GM21447 (cell line): ENCODE data around the gene MST1.

Experiments used
- ATAC-seq: cut with Tn5 transposase; IDR thresholded peaks from one replicate; pipeline ENCODE4 v1.9.1; 2021; ENCODE audit not compliant: unreplicated experiment

Gene MST1

DNA sequence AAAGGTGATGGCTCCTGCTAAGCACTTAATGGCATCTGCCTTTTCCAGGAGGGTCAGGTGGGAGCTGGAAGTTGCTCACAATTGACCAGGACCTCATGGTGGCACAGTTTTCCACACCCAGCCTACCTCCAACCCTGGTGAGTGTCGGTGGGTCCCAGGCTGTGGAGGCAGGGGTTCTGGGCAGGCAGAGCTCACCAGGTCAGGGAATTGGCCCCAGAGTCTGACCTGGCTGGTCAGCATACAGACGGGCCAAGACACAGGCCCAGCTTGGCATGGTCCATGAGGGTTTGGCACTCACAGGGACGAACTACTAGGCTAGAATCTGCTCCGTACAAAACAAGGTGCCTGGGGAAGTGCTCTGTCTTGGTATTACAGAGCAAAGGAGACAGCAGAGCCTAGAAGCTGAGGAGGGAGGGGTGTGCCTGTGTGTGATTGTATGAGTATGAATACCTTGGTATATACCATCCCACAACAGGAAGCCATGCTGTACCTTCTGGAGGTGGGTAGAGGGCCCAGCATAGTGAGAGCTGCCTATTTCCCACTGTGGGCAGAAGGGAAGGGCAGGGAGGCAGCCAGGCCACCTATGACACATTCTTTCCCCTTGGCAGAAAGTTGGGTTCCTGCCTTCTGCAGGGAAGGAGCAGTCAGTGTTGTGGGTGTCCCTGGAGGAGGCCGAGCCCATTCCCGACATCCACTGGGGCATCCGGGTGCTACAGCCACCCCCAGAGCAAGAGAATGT lies 8.6 kb downstream of the MST1 start:
- ATAC-seq = no peak

GRCh38 chr3:49675912-49676311 lies 13.4 kb downstream of the MST1 start:
- no peak for ATAC-seq

DNA sequence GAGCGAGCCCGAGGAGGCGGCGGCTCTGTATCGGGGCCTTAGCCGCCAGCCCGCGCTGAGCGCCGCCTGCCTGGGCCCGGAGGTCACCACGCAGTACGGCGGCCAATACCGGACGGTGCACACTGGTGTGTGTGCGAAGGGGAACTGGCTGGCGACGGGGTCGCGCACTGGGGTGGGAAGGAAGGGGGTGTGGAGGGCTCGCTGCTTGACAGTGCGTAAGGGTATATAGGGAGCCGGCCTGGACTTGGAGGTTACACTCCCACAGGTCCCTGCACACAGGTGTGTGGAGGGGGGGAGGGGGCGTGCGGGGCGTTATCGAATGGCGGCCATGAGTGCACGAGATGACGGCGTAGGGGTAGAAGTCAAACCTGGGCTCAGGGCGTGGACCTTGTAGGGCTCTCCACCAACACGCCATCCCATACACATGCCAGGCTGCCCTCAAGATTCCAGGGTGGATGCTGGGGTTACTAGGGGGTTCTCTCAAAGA lies 14.7 kb downstream of the MST1 start:
- peak; percentile 13 for ATAC-seq

DNA sequence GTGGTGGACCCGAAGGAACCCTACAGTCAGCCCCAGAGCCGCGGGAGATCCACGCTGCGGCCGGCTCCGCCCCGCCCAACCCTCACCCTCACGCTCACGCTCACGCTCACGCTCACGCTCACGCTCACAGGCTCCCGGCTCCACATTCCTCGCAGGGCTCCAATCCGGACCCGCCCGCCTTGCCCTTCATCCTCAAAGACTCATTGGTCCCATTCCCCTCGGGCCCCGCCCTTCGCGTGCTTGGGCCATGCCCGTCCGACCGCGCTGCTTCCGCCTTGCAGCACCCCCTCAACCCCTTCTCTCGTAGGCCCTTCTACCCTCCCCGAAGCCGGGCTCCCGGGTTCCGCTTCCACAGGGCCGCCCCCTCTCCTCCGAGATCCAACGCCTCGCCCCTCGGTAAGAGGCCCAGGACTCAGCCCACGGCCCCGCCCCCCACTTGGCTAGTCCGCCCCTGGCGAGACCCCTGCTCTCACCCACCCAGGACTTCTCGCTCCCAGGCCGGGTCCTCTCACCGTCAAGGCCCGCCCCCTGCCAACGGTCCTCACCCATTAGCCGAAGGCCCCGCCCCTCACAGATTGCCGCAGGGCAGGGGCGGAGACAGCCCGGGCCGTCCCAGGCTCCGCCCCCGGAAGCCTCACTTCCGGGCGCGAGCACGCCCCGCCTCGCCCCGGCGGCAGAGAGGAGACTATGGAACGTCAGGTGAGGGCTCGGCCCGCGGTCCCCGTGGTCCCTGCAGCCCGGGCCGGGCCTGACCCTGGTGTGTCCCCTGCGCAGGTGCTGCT lies 15.4 kb downstream of the MST1 start, which contains the start of gene APEH:
TSS of gene APEH (plus strand) at position 637 of the 782 bp plus-strand sequence. CDS start at position 688, 51 bp downstream.
- ATAC-seq = peak; percentile 82

DNA sequence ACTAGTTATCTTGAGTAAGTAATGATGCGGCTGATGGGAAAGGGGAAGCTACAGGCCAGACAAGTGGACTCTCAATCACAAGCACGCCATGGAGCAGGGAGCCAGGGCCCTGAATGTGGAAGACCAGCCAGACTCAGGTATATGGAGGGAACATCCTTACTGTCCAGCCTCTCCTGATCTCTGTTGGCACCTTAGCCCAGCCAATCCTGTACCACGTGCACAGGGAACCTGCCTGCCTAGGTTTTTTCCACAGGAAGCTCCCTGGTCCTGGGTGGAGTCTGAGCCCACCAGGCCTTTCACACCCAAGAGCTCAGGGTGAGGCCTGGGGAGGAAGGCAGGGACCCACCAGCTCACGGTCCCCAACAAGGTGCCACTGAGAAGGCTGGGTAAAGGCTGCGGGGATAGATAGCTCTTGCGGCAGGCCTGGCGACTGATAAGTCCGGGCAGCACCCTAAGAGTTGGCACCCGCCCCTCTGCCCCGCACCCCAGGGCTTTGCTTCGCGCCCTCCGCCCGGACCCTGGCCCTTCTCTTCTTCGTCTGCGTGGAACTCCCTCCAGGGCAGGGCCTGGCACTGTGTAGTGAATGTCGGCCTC lies 16.1 kb downstream of the MST1 start:
- no peak for ATAC-seq

- no peak for ATAC-seq
These were observed 17.7 kb downstream of the MST1 start for GRCh38 chr3:49671291-49672288.

DNA sequence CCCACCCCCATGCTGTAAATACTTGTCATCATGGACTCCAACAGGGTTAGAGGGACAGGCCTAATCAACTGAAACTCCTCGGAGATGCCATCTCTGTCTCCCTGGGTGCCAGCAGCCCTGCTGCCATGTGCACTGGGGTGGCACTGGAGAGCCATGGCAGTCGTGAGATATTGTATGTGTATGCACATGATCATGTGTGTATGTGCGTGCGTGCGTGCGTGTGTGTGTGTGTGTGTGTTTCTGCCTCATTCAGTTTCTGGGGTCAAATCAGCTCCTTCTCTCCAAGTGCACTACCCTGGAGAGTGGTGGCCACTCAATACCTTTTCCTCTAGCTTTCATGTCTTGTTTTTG lies 18.4 kb downstream of the MST1 start:
- ATAC-seq = no peak

DNA sequence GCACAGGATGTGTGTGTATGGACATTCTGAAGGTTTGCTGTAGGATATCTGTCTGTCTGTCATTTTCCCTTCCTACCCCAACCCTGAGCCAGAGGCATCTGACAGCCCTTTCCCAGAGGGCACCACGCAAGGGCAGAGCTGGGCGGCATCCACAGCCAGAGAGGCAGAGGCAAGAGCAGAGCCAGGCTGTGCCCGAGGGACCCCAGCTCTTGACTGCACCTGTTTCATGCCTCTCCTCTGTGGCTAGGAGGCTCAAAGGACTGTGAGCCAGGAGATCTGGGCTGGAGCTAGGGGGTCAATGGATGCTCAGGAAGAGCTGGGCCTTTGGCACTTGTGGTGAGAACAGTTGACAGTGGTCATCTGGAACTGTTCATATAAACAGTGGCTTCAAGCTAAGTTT lies 19.9 kb downstream of the MST1 start:
- ATAC-seq = no peak

- ATAC-seq = no peak
These were observed 20.4 kb downstream of the MST1 start for GRCh38 chr3:49668861-49669260.

DNA sequence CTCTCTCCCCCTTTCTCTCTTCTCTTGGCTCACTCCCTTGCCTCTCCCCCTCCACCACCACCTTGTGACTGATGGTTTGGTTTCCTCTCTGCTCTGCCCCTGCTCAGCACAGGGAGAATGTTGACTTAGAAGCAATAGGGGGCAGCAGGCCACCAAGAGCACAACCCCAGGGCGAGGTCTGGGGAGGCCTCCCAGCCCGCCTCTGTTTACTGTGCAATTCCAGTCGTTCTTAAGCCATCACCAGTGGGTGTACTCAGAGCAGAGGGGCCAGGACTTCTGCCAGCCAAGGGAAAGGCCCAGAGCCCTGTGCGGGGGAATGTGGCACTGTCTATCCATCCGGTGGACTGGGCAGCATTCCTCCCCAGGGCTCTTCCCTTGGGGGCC lies 20.9 kb downstream of the MST1 start:
- ATAC-seq = no peak

GRCh38 chr3:49667701-49668413 lies 21.4 kb downstream of the MST1 start:
- ATAC-seq = no peak

GRCh38 chr3:49666592-49666991 lies 22.7 kb downstream of the MST1 start:
- no peak for ATAC-seq

- no peak for ATAC-seq
These were observed 23.3 kb downstream of the MST1 start for GRCh38 chr3:49665822-49666519.

DNA sequence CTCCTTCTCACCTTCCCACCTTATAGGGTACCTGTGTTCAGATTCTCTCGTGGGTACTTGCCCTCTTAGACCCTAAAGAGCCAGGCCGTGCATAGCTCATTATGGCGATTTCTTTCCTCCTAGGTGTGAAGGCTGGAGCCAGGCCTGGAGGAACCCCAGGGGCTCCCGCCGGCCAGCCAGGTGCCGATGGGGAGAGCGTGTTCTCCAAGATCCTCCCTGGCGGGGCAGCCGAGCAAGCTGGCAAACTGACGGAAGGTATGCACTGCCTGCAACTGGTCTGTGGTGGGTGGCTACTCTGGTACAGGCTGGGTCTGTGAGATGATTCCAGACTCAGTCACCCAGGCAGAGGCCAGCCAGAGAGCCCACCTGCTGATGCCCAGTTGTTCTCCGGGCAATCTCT lies 25.0 kb downstream of the MST1 start:
- ATAC-seq = no peak

- ATAC-seq = no peak
These were observed 25.4 kb downstream of the MST1 start for GRCh38 chr3:49663831-49664230.

DNA sequence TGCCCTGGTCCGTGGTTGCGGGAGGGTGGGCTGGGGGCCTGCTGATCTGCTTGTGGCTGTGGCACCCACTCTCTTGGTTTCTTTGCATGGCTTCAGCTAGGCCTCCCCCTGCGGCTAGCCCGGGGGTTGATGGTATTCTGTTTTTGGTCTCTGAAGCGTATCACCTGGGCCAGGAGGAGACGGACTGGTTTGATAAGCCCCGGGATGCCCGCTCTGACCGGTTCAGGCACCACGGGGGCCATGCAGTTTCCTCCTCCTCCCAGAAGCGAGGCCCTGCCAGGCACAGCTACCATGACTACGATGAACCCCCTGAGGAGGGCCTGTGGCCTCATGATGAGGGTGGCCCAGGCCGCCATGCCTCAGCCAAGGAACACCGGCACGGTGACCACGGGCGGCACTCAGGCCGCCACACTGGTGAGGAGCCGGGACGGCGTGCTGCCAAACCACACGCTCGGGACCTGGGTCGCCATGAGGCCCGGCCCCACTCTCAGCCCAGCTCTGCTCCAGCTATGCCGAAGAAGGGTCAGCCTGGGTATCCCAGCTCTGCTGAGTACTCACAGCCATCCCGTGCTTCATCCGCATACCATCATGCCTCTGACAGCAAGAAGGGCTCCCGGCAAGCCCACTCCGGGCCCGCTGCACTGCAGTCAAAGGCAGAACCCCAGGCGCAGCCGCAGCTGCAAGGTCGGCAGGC lies 26.4 kb downstream of the MST1 start:
- ATAC-seq = no peak

- ATAC-seq = no peak
These were observed 27.3 kb downstream of the MST1 start for GRCh38 chr3:49662021-49662420.

GRCh38 chr3:49661281-49661680 lies 28.0 kb downstream of the MST1 start:
- ATAC-seq = no peak

GRCh38 chr3:49659756-49660155 lies 29.5 kb downstream of the MST1 start:
- ATAC-seq = no peak
